ENCODE data around the gene MYO18B.

DNA sequence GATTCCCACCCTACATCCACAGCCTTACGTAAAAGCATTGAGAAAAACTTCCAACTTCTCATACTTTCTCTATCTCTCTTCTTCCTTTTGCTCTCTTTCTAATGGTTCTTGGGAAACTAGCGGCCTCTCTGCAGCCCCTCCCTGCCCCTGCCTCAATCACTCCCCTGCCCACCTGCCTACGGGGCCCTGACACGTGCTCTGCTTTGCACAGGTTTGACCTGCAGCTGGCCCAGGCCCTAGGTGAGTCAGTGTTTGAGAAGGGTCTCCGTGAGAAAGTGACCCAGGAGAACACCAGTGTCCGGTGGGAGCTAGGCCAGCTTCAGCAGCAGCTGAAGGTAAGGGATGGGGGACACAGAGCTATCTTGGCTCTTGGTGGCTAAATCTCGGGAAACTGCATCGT is 160.4 kb downstream of the MYO18B start:
- no peak for TF ChIP-seq POLR2A (IDR thresholded peaks at IDR 0.05; ENCODE audit: low read depth, low read length)
- no peak for TF ChIP-seq POLR2AphosphoS5 (IDR thresholded peaks at IDR 0.05; ENCODE audit: low read depth, low read length)
- TF ChIP-seq TAF1 (IDR thresholded peaks at IDR 0.05; ENCODE audit: low read depth, low read length), result no peak
- TF ChIP-seq SPI1 (IDR thresholded peaks at IDR 0.05; ENCODE audit: low read depth, low read length), result no peak
